GM10266 (cell line): ENCODE results near the gene CHRNG.

ENCODE experiments used
- DNase-seq: peaks from one replicate; pipeline ENCODE4 v3.0.0; 2012; ENCODE audit errors: extremely low spot score
- TF ChIP-seq, protein P1 (sequence below): IDR thresholded peaks from 2 replicates; pipeline ENCODE4 v1.5.1; 2012; ENCODE audit warnings: mild to moderate bottlenecking, low read depth; ENCODE audit not compliant: control insufficient read depth, insufficient read depth; ENCODE audit errors: missing control alignments

Gene CHRNG

DNA sequence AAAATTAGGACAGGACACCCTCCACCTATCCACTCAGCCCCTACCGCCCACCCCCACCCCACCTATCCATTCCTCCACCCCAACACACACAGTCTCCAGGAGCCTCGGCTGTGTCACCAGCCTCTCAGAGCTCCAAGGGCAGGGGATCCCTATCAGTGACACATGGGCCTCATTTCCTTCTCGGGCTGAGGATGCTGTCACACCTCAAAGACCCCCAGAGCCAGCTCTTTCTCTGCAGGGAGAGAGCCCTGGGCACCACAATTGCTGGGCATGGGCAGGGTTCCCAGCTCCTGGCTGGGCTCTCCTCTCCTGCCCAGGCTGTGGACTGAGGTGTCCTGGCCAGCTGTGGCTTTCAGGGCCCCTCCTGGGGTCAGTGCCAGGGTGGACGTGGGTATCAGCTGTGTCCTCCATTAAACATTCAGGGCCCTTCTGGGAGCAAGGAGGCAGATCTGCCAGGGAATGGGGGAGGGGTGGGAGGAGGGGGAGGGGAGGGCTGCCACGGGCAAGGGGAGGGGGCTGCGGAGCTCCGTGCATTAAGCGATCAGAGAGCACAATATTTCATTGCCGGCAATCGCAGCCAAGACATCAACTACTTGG lies 37.6 kb upstream of the CHRNG start:
- DNase-seq = no peak
- TF ChIP-seq, protein P1, sequence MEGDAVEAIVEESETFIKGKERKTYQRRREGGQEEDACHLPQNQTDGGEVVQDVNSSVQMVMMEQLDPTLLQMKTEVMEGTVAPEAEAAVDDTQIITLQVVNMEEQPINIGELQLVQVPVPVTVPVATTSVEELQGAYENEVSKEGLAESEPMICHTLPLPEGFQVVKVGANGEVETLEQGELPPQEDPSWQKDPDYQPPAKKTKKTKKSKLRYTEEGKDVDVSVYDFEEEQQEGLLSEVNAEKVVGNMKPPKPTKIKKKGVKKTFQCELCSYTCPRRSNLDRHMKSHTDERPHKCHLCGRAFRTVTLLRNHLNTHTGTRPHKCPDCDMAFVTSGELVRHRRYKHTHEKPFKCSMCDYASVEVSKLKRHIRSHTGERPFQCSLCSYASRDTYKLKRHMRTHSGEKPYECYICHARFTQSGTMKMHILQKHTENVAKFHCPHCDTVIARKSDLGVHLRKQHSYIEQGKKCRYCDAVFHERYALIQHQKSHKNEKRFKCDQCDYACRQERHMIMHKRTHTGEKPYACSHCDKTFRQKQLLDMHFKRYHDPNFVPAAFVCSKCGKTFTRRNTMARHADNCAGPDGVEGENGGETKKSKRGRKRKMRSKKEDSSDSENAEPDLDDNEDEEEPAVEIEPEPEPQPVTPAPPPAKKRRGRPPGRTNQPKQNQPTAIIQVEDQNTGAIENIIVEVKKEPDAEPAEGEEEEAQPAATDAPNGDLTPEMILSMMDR = no peak

DNA sequence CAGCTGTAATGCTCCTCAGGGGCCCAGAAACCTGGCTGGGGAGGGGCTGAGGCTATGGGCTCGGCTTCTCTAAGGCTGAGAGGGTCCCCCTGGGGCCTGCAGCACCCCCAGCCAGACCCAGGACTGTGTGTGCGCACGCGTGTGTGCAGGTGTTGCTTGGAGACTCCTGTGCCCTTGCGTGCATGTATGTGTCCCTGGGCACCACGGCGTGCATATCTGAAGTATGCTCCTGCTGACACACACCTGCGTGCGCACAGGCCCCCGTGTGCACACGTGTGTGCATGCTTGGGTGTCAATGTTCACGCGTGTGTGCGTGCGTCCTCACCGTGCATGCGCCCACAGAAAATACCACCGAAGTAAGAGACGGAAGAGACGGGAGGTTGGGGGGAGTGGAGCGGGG lies 37.0 kb upstream of the CHRNG start:
- no peak for DNase-seq
- TF ChIP-seq, protein P1 = no peak

DNA sequence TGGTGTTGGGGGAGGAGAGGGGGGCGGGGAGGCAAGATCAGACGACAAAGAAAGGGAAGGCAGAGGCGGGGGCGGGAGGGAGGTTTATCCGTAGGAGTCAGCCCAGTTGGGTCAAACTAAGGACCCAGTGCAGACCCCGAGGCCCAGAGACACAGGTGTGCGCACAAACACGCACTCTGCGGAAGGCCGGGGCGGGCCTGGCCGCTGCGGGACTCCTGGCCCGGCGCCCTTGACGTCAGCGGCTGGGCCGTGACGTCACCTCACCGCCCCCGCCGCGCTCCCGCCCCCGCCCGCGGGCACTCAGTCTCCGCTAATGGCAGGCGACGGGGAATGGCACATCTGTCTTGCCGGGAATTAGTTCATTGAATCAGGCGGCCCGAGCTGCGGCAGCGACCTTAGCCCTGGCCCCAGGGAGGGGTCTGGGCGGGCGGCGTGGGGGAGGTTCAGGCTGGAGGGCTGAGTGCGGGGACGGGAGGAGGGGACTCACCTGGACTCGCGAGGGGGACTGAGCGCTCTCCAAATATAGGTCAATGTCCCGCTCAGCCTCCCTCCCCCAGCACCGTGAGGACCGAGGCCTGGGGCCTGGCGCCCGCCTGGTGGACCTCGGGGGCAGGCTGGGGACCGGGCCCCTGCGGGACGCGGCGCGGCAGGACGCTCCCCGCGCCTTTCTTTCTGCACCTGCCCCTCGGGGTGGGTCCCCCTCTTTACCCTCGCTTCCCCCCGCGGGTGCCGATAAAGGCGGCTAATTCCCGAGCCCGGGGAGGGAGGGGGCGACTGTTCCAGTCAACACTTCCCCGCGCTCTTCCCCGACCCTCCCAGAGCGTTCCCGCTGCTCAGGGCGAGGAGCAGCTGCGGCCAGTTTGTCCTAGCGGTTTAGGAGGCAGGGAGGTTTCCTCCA lies 36.3 kb upstream of the CHRNG start:
- no peak for DNase-seq
- TF ChIP-seq, protein P1 = no peak

DNA sequence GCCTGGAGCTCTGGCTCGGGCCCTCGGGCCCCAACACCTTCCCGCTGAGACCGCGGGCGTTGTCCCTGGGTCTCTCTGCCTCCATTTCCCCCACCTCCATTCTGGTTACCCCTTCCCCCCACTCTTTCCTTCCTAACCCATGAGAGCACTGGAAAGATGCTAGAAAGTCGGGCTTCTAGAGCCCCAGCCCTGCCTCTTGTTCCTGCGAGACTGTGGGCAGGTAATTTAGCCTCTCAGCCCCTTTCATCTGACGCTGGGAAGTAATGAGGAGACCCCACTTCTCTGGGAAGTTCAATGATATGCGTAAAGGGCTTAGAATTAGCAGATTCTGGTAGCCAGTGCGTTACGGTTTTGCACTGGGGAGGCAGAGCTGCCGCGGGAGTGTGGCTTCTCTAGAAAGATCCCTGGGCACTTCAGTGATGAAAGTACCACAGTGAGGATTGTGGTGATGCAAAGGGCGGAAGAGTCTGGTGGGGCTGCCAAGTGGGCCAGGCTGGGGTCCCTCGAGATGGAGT lies 35.6 kb upstream of the CHRNG start:
- TF ChIP-seq, protein P1 = no peak

DNA sequence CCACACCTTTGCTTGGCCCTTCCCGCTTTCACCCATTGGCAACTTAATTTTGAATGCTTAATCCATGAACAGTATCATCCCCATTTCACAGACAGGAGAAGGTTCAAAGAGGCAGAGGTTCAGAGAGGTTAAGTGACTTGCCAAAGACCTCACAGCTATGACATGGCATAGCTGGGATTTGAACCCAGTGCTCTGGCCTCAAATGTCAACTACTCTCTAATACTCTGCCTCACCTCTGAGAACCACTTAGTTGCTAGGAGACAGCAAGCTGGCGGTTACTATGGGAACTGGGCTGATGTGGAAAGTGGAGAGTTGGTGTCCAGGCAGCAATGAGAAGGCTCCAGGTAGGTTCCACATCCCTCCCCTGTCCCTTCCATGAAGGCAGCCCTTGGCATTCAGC lies 35.1 kb upstream of the CHRNG start:
- DNase-seq = no peak
- TF ChIP-seq, protein P1 = no peak

More for the DNA sequence above, 35.6 kb upstream of the CHRNG start:
- DNase-seq = no peak

DNA sequence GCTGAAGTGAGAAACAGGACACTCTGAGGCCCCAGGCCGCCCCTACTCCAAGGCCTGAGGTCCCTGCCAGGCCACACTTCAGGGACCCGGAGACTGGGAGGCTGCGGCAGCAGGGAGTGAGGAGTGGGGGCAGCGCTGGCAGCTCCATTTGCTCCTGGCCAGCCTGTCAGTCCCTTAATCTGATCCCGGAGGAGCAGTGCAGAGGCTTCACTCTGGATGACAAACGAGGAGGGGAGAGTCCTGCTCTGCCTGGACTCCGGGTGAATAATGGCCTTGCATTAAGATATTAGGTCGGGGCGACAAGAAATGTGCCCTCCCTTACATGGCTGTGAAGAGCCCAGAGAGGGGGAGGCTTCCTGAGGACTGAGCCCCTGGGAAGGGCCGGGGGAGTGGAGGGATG lies 33.6 kb upstream of the CHRNG start:
- TF ChIP-seq, protein P1 = no peak
- DNase-seq = no peak

DNA sequence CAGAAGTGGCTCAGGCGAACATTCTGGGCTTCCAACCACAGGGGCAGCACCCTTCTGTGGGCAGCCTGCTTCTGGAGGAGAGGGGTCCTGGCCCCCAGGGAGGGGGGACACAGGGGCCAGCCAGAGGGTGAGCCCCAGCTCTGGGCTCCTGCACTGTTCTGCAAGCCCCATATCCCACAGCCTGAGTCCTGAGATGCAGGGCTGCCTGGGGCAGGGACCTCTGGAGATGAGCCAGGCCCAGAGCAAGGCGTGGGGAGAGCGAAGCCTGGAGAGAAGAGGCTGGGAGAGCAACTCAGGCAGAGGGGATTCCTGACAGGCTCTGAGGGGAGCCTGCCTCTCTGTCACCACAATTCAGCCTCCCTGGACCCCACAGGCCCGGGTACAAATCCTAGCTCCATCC lies 32.8 kb upstream of the CHRNG start:
- DNase-seq = no peak
- TF ChIP-seq, protein P1 = no peak
